GM21528 (cell line): Measurements from ENCODE around the gene TRMT1L.
"Not testable (repeated sequence)": the region's sequence is repeated elsewhere in the genome, so short reads cannot be mapped to it uniquely, and the experiment has no call there.

Experiments
- ATAC-seq: cut with Tn5 transposase; IDR thresholded peaks from one replicate; pipeline ENCODE4 v1.9.1; 2021; ENCODE audit warnings: mild to moderate bottlenecking, moderate library complexity; ENCODE audit not compliant: unreplicated experiment, low FRiP score

TRMT1L gene

GRCh38 chr1:185156854-185157598 is at the start of gene TRMT1L, which contains the start of gene SWT1:
Gene TRMT1L, minus strand, starts transcription at chr1:185156953. Its CDS starts 241 bp downstream, at chr1:185156712.
Gene SWT1, plus strand, starts transcription at chr1:185157167. Its CDS starts 3,675 bp downstream, at chr1:185160842.
- ATAC-seq, result peak; percentile 96

- ATAC-seq, result no peak
These were observed 44.1 kb upstream of the TRMT1L start for GRCh38 chr1:185200889-185201288.

- ATAC-seq, result not testable (repeated sequence)
These were observed 42.0 kb upstream of the TRMT1L start for GRCh38 chr1:185198712-185199111.

- ATAC-seq, result no peak
These were observed 37.0 kb upstream of the TRMT1L start for GRCh38 chr1:185193756-185194155.

- peak; percentile 86 for ATAC-seq
These were observed 13.6 kb upstream of the TRMT1L start for GRCh38 chr1:185170291-185170848.

GRCh38 chr1:185166106-185166505 is 9.4 kb upstream of the TRMT1L start:
- ATAC-seq, result no peak

- ATAC-seq, result no peak
These were observed 5.7 kb upstream of the TRMT1L start for GRCh38 chr1:185162491-185162890.

- no peak for ATAC-seq
These were observed 3.2 kb upstream of the TRMT1L start for GRCh38 chr1:185159966-185160365.

- no peak for ATAC-seq
These were observed 2.0 kb upstream of the TRMT1L start for GRCh38 chr1:185158800-185159199.

- no peak for ATAC-seq
These were observed 1.1 kb upstream of the TRMT1L start for GRCh38 chr1:185157599-185158412.

GRCh38 chr1:185156288-185156853 is 382 bp downstream of the TRMT1L start:
- ATAC-seq, result peak; percentile 37

GRCh38 chr1:185155600-185156287 is 1.0 kb downstream of the TRMT1L start:
- no peak for ATAC-seq

- no peak for ATAC-seq
These were observed 1.7 kb downstream of the TRMT1L start for GRCh38 chr1:185154912-185155513.

- ATAC-seq, result no peak
These were observed 4.5 kb downstream of the TRMT1L start for GRCh38 chr1:185152187-185152767.

GRCh38 chr1:185151215-185151614 is 5.5 kb downstream of the TRMT1L start:
- no peak for ATAC-seq

GRCh38 chr1:185144233-185144632 is 12.5 kb downstream of the TRMT1L start:
- ATAC-seq, result no peak

GRCh38 chr1:185139246-185139645 is 17.5 kb downstream of the TRMT1L start:
- no peak for ATAC-seq

- ATAC-seq, result no peak
These were observed 18.7 kb downstream of the TRMT1L start for GRCh38 chr1:185137896-185138545.

- no peak for ATAC-seq
These were observed 24.2 kb downstream of the TRMT1L start for GRCh38 chr1:185132534-185132933.
